Right atrium auricular region (tissue), 2 donors: Measurements from ENCODE around the gene SETX. TPM values are rescaled to one million over a fixed set of nuclear protein-coding genes. Genes with fewer than 3 reads are reported as not detected.

Experiments
- DNase-seq: peaks from one replicate; pipeline ENCODE4 v3.0.0-alpha.2; 2019; ENCODE audit warnings: low spot score
- H3K27ac ChIP-seq, 2 donors: fragments of 200-600 bp; sonication (generic); 1 replicate in 1 of 2; 2 replicates in 1 of 2; pipeline ENCODE4 v1.5.1; 2016 to 2019
- H3K27me3 ChIP-seq, 2 donors: fragments of 200-600 bp; sonication (generic); one replicate each; pipeline versions ENCODE4 v1.5.1 to v1.6.0; 2017 to 2019
- H3K36me3 ChIP-seq: fragments of 200-600 bp; sonication (generic); one replicate; pipeline ENCODE4 v1.5.1; 2016
- H3K4me1 ChIP-seq, 2 donors: fragments of 200-600 bp; sonication (generic); one replicate each; pipeline versions ENCODE4 v1.5.1 to v1.6.0; 2017 to 2019
- H3K4me3 ChIP-seq, 2 donors: fragments of 200-600 bp; sonication (generic); 1 replicate in 1 of 2; 2 replicates in 1 of 2; pipeline ENCODE4 v1.5.1; 2017 to 2019; ENCODE audit warnings: mild to moderate bottlenecking in 1 of 2, moderate library complexity in 1 of 2
- H3K9me3 ChIP-seq, 2 donors: fragments of 200-600 bp; sonication (generic); one replicate each; pipeline ENCODE4 v1.5.1; 2019
- CTCF ChIP-seq, 2 donors: fragments of 200-600 bp; sonication (generic); IDR thresholded peaks; one replicate each; pipeline ENCODE4 v1.5.1; 2019; ENCODE audit warnings: antibody characterized with exemption in 2 of 2
- total RNA-seq, 2 donors: library from RNA; depleted of rRNA; stranded (reverse); fragments of >200 nt; gene quantifications; one replicate each; pipeline ENCODE4 v1.1.0, GENCODE V29; 2016

Gene SETX
- total RNA-seq, 2 donors from 2014 or later, result 32.3 to 33.9 TPM

GRCh38 chr9:132350861-132351315 is 3.9 kb downstream of the SETX start:
- Histone ChIP-seq H3K27me3 (no peaks in the 10 kb centered on the region), H3K36me3 (peaks cover 68% of the 10 kb centered on the region), H3K27ac (no peak overlapping the region), H3K9me3 (no peaks in the 10 kb centered on the region), H3K4me3 (no peak overlapping the region), H3K4me1 (peaks cover 0 to 43% of the 10 kb centered on the region in 2 donors)
- DNase-seq, result no peak
- TF ChIP-seq CTCF (IDR thresholded peaks at IDR 0.05), result no peak

GRCh38 chr9:132348676-132349075 is 6.1 kb downstream of the SETX start:
- peaks cover 0 to 38% of the 10 kb centered on the region in 2 donors for H3K4me1 ChIP-seq
- no peaks in the 10 kb centered on the region for H3K27me3 ChIP-seq
- no peak overlapping the region for H3K27ac ChIP-seq
- peaks cover 89% of the 10 kb centered on the region for H3K36me3 ChIP-seq
- no peak for TF ChIP-seq CTCF (IDR thresholded peaks at IDR 0.05)
- H3K4me3 ChIP-seq, result no peak overlapping the region
- no peak for DNase-seq
- H3K9me3 ChIP-seq, result no peaks in the 10 kb centered on the region

GRCh38 chr9:132346177-132346576 is 8.6 kb downstream of the SETX start:
- H3K27me3 ChIP-seq, result no peaks in the 10 kb centered on the region
- DNase-seq, result no peak
- H3K4me1 ChIP-seq, result peaks cover 0 to 13% of the 10 kb centered on the region in 2 donors
- H3K36me3 ChIP-seq, result peaks cover 93% of the 10 kb centered on the region
- TF ChIP-seq CTCF (IDR thresholded peaks at IDR 0.05), result no peak
- H3K4me3 ChIP-seq, result no peak overlapping the region
- H3K27ac ChIP-seq, result no peak overlapping the region
- H3K9me3 ChIP-seq, result no peaks in the 10 kb centered on the region

- Histone ChIP-seq H3K27me3 (no peaks in the 10 kb centered on the region), H3K36me3 (peaks cover 94% of the 10 kb centered on the region), H3K4me1 (no peaks in the 10 kb centered on the region), H3K27ac (no peak overlapping the region), H3K9me3 (no peaks in the 10 kb centered on the region), H3K4me3 (no peak overlapping the region)
- no peak for DNase-seq
- no peak for TF ChIP-seq CTCF (IDR thresholded peaks at IDR 0.05)
Measured at GRCh38 chr9:132341177-132341840, 13.5 kb downstream of the SETX start.

GRCh38 chr9:132334364-132334763 is 20.4 kb downstream of the SETX start:
- no peak for DNase-seq
- H3K36me3 ChIP-seq, result peaks cover 86% of the 10 kb centered on the region
- no peaks in the 10 kb centered on the region for H3K27me3 ChIP-seq
- no peaks in the 10 kb centered on the region for H3K4me1 ChIP-seq
- TF ChIP-seq CTCF (IDR thresholded peaks at IDR 0.05), result no peak
- no peaks in the 10 kb centered on the region for H3K9me3 ChIP-seq
- H3K27ac ChIP-seq, result no peak overlapping the region
- H3K4me3 ChIP-seq, result no peak overlapping the region

- H3K9me3 ChIP-seq, result no peaks in the 10 kb centered on the region
- no peaks in the 10 kb centered on the region for H3K27me3 ChIP-seq
- H3K27ac ChIP-seq, result no peak overlapping the region
- no peak overlapping the region for H3K4me3 ChIP-seq
- no peak for DNase-seq
- H3K4me1 ChIP-seq, result no peaks in the 10 kb centered on the region
- peaks cover 86% of the 10 kb centered on the region for H3K36me3 ChIP-seq
- TF ChIP-seq CTCF (IDR thresholded peaks at IDR 0.05), result no peak
Measured at GRCh38 chr9:132333556-132333955, 21.2 kb downstream of the SETX start.
